GM12878 (cell line): ENCODE measurements around the gene GLT8D1. TPM values are rescaled to one million over a fixed set of nuclear protein-coding genes. Genes with fewer than 3 reads are reported as not detected.

Source experiments
- ATAC-seq: fragments of 200-7000 bp; cut with Tn5 transposase; 3 replicates; pipeline ENCODE4 v1.9.1; 2020; ENCODE audit warnings: mild to moderate bottlenecking, moderate library complexity
- BruUV-seq: library from RNA; stranded (reverse); fragments of 400-500 nt; replicated peaks from 2 replicates; lab custom pipeline; 2021; lab: Mats Ljungman, UMichigan
- CTCF ChIA-PET: fragments of 300-600 bp; sonication (Branson Sonifier 250); formaldehyde crosslinking; extraction: SDS; loops from one replicate; lab custom pipeline; 2021; ENCODE audit warnings: inconsistent platforms; lab: Yijun Ruan, JAX
- POLR2A ChIA-PET: fragments of 350-600 bp; formaldehyde crosslinking; extraction: SDS; loops from one replicate; lab custom pipeline; 2021; ENCODE audit warnings: inconsistent platforms; lab: Charles Lee
- RAD21 ChIA-PET: fragments of 300-600 bp; sonication (Branson Sonifier 250); formaldehyde crosslinking; loops from one replicate; lab custom pipeline; 2023; ENCODE audit warnings: antibody characterized with exemption; ENCODE audit not compliant: unreplicated experiment; lab: Charles Lee
- SMC1A ChIA-PET: fragments of 300-600 bp; sonication (Branson Sonifier 250); formaldehyde crosslinking; loops from one replicate; lab custom pipeline; 2023; ENCODE audit not compliant: unreplicated experiment, uncharacterized antibody; lab: Charles Lee
- DNase-seq: peaks from one replicate; pipeline ENCODE4 v3.0.0-alpha.2; 2011; ENCODE audit warnings: low read depth, low spot score
- FAIRE-seq: peaks from 3 replicates; lab custom pipeline; 2011; peaks lifted over from hg19 to GRCh38; lab: Jason Lieb, UNC
- H2AFZ ChIP-seq: 2 replicates; pipeline ENCODE4 v1.6.0; 2011; ENCODE audit warnings: low read depth, low read length, control low read depth; ENCODE audit not compliant: control insufficient read depth
- H3K27ac ChIP-seq: 2 replicates; pipeline ENCODE4 v1.5.1; 2011; ENCODE audit warnings: control low read depth; ENCODE audit not compliant: control insufficient read depth, insufficient read depth
- H3K27me3 ChIP-seq, 2 experiments: replicated peaks in 1 of 2; 2 replicates each; pipeline versions ENCODE4 v1.6.0 to v1.6.1; 2011; ENCODE audit warnings: low read length in 1 of 2; ENCODE audit not compliant: control insufficient read depth in 2 of 2, insufficient read depth in 2 of 2
- H3K36me3 ChIP-seq, 2 experiments: 2 replicates each; pipeline ENCODE4 v1.5.1; 2011; ENCODE audit warnings: low read length in 1 of 2; ENCODE audit not compliant: control insufficient read depth in 2 of 2, insufficient read depth in 2 of 2
- H3K4me1 ChIP-seq: 2 replicates; pipeline ENCODE4 v1.6.1; 2011; ENCODE audit warnings: mild to moderate bottlenecking, low read length, moderate library complexity, mixed read lengths; ENCODE audit not compliant: control insufficient read depth, insufficient read depth
- H3K4me2 ChIP-seq: 2 replicates; pipeline ENCODE4 v1.6.0; 2011; ENCODE audit warnings: control low read depth; ENCODE audit not compliant: control insufficient read depth, insufficient read depth
- H3K4me3 ChIP-seq: fragments of 200-600 bp; sonication (generic); 2 replicates; pipeline ENCODE4 v1.5.1; 2016
- H3K79me2 ChIP-seq: 2 replicates; pipeline ENCODE4 v1.6.0; 2011; ENCODE audit warnings: low read length; ENCODE audit not compliant: control insufficient read depth, insufficient read depth
- H3K9ac ChIP-seq: 2 replicates; pipeline ENCODE4 v1.8.0; 2011; ENCODE audit warnings: low read length, control low read depth, mixed read lengths; ENCODE audit not compliant: control insufficient read depth, insufficient read depth
- H3K9me3 ChIP-seq: replicated peaks from 3 replicates; pipeline ENCODE4 v1.5.1; 2011; ENCODE audit warnings: mild to moderate bottlenecking, low read length; ENCODE audit not compliant: control insufficient read depth, insufficient read depth
- H4K20me1 ChIP-seq: 2 replicates; pipeline ENCODE4 v1.6.0; 2011; ENCODE audit not compliant: control insufficient read depth, insufficient read depth
- ESRRA ChIP-seq: IDR thresholded peaks from 2 replicates; pipeline ENCODE4 v1.6.1; 2012; ENCODE audit warnings: mild to moderate bottlenecking, low read length, improper control_type of control experiment
- ETV6 ChIP-seq, 2 experiments: fragments of 450-650 bp in 1 of 2; IDR thresholded peaks in 1 of 2; conservative IDR thresholded peaks in 1 of 2; 2 replicates each; pipeline ENCODE4 v1.6.1; 2014; ENCODE audit warnings: antibody characterized with exemption in 1 of 2, borderline replicate concordance in 1 of 2, low read depth in 1 of 2, mild to moderate bottlenecking in 1 of 2, moderate library complexity in 1 of 2
- FOS ChIP-seq: IDR thresholded peaks from 3 replicates; pipeline ENCODE4 v1.6.1; 2011; ENCODE audit warnings: borderline replicate concordance; ENCODE audit not compliant: insufficient read length; ENCODE audit errors: extremely low read depth
- GABPA ChIP-seq: IDR thresholded peaks from 2 replicates; pipeline ENCODE4 v1.6.1; 2014; ENCODE audit warnings: antibody characterized with exemption, low read depth, mild to moderate bottlenecking, inconsistent platforms
- HDAC6 ChIP-seq: fragments of 200-600 bp; sonication (generic); IDR thresholded peaks from one replicate; pipeline ENCODE4 v1.8.0; 2017; ENCODE audit warnings: antibody characterized with exemption; ENCODE audit not compliant: unreplicated experiment
- HDGF ChIP-seq: fragments of 450-650 bp; IDR thresholded peaks from 2 replicates; pipeline ENCODE4 v1.6.1; 2016; ENCODE audit warnings: antibody characterized with exemption
- IKZF2 ChIP-seq, 2 experiments: fragments of 450-650 bp; IDR thresholded peaks; 2 replicates each; pipeline ENCODE4 v1.6.1; 2017; ENCODE audit warnings: mild to moderate bottlenecking in 2 of 2, moderate library complexity in 2 of 2
- NR2C2 ChIP-seq: IDR thresholded peaks from 2 replicates; pipeline ENCODE4 v1.6.1; 2011; ENCODE audit warnings: borderline replicate concordance, low read depth; ENCODE audit not compliant: control insufficient read depth, insufficient read length
- POU2F2 ChIP-seq: IDR thresholded peaks from 3 replicates; pipeline ENCODE4 v1.6.1; 2011; ENCODE audit warnings: low read depth, mild to moderate bottlenecking, low read length, borderline replicate concordance
- RCOR1 ChIP-seq: conservative IDR thresholded peaks from 2 replicates; pipeline ENCODE4 v1.6.1; 2012; ENCODE audit warnings: low read depth, low read length, improper control_type of control experiment
- SRF ChIP-seq, 2 experiments: IDR thresholded peaks; 2 replicates each; pipeline ENCODE4 v1.6.1; 2011; ENCODE audit warnings: low read depth in 2 of 2, low read length in 2 of 2, mild to moderate bottlenecking in 1 of 2, moderate library complexity in 1 of 2
- WGBS: methylation state at CpG from one replicate; pipeline ENCODE4 v1.1.6; 2016; ENCODE audit warnings: low lambda C conversion rate; ENCODE audit not compliant: insufficient replicate concordance, insufficient coverage; ENCODE audit errors: missing lambda C conversion rate; 5-methylcytosine and 5-hydroxymethylcytosine counted together
- in situ Hi-C: fragments of 300-500 bp; cut with MboI; formaldehyde crosslinking; loops from 9 replicates; pipeline ENCODE4 v1.14.3; 2018; ENCODE audit warnings: mixed read lengths
- intact Hi-C: fragments of 100-400 bp; cut with micrococcal nuclease; formaldehyde crosslinking; loops from one replicate; pipeline ENCODE4 v1.14.2; 2022; ENCODE audit not compliant: unreplicated experiment
- polyA plus RNA-seq, 11 experiments: library from polyadenylated mRNA; depleted of rRNA in 4 of 11; unstranded in 6 of 11; stranded (reverse) in 5 of 11; fragments of >200 nt; fragmentation: Nextera tagmentation in 4 of 11; fragmentation: Illumina TruSeq in 1 of 11; extraction: Ambion mirVana in 4 of 11; extraction: Trizol in 1 of 11; gene quantifications; 1 replicate in 1 of 11; 2 replicates in 10 of 11; pipeline versions ENCODE4 v1.2.1 to v1.2.3, GENCODE V29; 2011 to 2016; ENCODE audit warnings: inconsistent platforms in 2 of 11, missing spikeins in 2 of 11, low read depth in 1 of 11
- total RNA-seq, 4 experiments: library from RNA; depleted of rRNA in 3 of 4; stranded (reverse); fragments of >200 nt in 3 of 4; fragmentation: Illumina TruSeq in 1 of 4; extraction: Trizol in 1 of 4; gene quantifications; 2 replicates each; pipeline versions ENCODE4 v1.2.1 to v1.2.3, GENCODE V29; 2013 to 2021
- TF ChIP-seq, protein P1 (sequence below): fragments of 150-350 bp; IDR thresholded peaks from 2 replicates; pipeline ENCODE4 v1.6.1; 2016; ENCODE audit warnings: low read depth, low read length
- TF ChIP-seq, protein P2 (sequence below): fragments of 450-650 bp; IDR thresholded peaks from 2 replicates; pipeline ENCODE4 v1.6.1; 2017; ENCODE audit warnings: mild to moderate bottlenecking, moderate library complexity

Gene GLT8D1
- total and polyA plus RNA-seq, 10 of the 15 experiments (the other 5 are each of a cell fraction or from before 2014, with no cell fraction given): 25.3 to 73.4 (median 48.4) TPM

DNA sequence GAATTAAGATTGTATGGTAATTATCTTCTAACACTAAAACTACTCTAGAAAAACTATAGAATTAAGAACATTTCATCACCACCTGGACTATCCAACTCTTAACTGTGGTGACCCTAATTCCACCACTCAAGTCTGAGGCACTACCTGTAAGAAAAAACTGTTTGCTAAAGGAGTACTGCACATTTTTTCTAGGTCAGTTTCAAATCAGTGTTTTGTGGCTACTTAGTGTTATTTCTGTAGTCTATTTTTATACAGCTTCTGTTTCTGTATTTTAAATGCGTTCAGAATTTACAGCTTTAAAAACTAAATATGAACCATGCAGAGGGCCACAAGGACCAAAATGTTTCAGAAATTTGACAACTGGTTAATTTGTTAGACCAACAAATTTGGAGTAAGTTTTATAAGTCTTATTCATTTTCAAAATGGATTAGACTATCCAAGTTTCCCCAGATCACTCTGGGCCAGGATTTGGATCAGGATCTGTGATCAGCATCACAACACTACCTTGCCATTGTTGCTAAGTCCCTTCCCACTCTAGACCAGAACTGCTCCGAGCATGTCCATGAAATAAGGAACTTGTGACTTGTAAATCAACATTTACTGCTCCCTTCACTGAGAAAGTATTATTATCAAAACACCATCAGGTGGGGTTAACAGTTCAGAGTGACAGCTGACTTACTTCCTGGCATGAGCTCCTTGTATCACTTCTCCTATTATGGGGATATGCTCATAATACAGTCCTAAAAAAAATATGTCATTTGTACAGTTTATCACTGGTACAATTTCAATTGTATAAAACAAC, 8.6 kb downstream of the GLT8D1 start:
- CTCF ChIA-PET: interaction anchor here (1.0 to 1.1 kb wide), 2 partner anchors 11 kb away, joined by 3 to 4 read pairs; partner anchors contain the start of gene GNL3
- SMC1A ChIA-PET: interaction anchor here (0.6 to 2.1 kb wide), 6 partner anchors 10 to 27 kb away, joined by 3 to 17 read pairs (median 4); partner anchors contain the start of genes GLT8D1 and SPCS1
- no TSS peak for BruUV-seq
- H3K79me2 ChIP-seq: peaks cover 9% of the 10 kb centered on the region
- peaks cover 14 to 36% of the 10 kb centered on the region in 2 experiments for H3K36me3 ChIP-seq
- no peaks in the 10 kb centered on the region for H3K9me3 ChIP-seq
- H2AFZ ChIP-seq: no peak overlapping the region
- POLR2A ChIA-PET: interaction anchor here (0.5 to 2.5 kb wide), 7 partner anchors 9 to 196 kb away, joined by 3 to 25 read pairs (median 3); partner anchors contain the start of genes GLT8D1, GNL3, PBRM1 and SPCS1
- intact Hi-C loops: no loop called here
- peak overlapping the region; percentile 91 for H3K27ac ChIP-seq
- RAD21 ChIA-PET: interaction anchor here (0.8 to 1.6 kb wide), 8 partner anchors 8 to 58 kb away, joined by 3 to 6 read pairs (median 4); partner anchors contain the start of genes GLT8D1 and SPCS1
- 52% methylated on average over 2 of the region's 2 CpGs for WGBS
- in situ Hi-C loops: no loop called here
- no peaks in the 10 kb centered on the region for H3K27me3 ChIP-seq
- FAIRE-seq (no peak), ATAC-seq (peak; percentile 62), DNase-seq (no peak)
- no peak overlapping the region; the same call in 1 of the 2 replicates for H3K4me3 ChIP-seq
- peaks cover 36% of the 10 kb centered on the region for H3K4me1 ChIP-seq
- no peaks in the 10 kb centered on the region for H4K20me1 ChIP-seq
- peak overlapping the region; percentile 85 for H3K4me2 ChIP-seq
- H3K9ac ChIP-seq: peak overlapping the region; percentile 55
- TF ChIP-seq, protein P1, sequence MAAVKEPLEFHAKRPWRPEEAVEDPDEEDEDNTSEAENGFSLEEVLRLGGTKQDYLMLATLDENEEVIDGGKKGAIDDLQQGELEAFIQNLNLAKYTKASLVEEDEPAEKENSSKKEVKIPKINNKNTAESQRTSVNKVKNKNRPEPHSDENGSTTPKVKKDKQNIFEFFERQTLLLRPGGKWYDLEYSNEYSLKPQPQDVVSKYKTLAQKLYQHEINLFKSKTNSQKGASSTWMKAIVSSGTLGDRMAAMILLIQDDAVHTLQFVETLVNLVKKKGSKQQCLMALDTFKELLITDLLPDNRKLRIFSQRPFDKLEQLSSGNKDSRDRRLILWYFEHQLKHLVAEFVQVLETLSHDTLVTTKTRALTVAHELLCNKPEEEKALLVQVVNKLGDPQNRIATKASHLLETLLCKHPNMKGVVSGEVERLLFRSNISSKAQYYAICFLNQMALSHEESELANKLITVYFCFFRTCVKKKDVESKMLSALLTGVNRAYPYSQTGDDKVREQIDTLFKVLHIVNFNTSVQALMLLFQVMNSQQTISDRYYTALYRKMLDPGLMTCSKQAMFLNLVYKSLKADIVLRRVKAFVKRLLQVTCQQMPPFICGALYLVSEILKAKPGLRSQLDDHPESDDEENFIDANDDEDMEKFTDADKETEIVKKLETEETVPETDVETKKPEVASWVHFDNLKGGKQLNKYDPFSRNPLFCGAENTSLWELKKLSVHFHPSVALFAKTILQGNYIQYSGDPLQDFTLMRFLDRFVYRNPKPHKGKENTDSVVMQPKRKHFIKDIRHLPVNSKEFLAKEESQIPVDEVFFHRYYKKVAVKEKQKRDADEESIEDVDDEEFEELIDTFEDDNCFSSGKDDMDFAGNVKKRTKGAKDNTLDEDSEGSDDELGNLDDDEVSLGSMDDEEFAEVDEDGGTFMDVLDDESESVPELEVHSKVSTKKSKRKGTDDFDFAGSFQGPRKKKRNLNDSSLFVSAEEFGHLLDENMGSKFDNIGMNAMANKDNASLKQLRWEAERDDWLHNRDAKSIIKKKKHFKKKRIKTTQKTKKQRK: no peak
- TF ChIP-seq ETV6 (conservative IDR thresholded peaks at IDR 0.05 in 1 of 2, IDR thresholded peaks at IDR 0.05 in 1 of 2; ENCODE audit: borderline replicate concordance in 1 of 2, low read depth in 1 of 2) (no peak), HDAC6 (no peak), FOS (no peak), POU2F2 (no peak), ESRRA (no peak), NR2C2 (no peak), GABPA (no peak), RCOR1 (no peak), SRF (IDR thresholded peaks at IDR 0.05; ENCODE audit: low read depth in 2 of 2, low read length in 2 of 2) (peak in 1 of 2 experiments; percentile 72; a peak in 1 of 4 replicates), HDGF (no peak), IKZF2 (IDR thresholded peaks at IDR 0.05) (0 out of 4 replicates have a peak, but pooled peaks of 1 of the 2 experiments have one; percentile 24)
- TF ChIP-seq, protein P2, sequence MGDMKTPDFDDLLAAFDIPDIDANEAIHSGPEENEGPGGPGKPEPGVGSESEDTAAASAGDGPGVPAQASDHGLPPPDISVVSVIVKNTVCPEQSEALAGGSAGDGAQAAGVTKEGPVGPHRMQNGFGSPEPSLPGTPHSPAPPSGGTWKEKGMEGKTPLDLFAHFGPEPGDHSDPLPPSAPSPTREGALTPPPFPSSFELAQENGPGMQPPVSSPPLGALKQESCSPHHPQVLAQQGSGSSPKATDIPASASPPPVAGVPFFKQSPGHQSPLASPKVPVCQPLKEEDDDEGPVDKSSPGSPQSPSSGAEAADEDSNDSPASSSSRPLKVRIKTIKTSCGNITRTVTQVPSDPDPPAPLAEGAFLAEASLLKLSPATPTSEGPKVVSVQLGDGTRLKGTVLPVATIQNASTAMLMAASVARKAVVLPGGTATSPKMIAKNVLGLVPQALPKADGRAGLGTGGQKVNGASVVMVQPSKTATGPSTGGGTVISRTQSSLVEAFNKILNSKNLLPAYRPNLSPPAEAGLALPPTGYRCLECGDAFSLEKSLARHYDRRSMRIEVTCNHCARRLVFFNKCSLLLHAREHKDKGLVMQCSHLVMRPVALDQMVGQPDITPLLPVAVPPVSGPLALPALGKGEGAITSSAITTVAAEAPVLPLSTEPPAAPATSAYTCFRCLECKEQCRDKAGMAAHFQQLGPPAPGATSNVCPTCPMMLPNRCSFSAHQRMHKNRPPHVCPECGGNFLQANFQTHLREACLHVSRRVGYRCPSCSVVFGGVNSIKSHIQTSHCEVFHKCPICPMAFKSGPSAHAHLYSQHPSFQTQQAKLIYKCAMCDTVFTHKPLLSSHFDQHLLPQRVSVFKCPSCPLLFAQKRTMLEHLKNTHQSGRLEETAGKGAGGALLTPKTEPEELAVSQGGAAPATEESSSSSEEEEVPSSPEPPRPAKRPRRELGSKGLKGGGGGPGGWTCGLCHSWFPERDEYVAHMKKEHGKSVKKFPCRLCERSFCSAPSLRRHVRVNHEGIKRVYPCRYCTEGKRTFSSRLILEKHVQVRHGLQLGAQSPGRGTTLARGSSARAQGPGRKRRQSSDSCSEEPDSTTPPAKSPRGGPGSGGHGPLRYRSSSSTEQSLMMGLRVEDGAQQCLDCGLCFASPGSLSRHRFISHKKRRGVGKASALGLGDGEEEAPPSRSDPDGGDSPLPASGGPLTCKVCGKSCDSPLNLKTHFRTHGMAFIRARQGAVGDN: no peak
